WI38 (cell line): ENCODE results near the gene CLN5.

Experiments
- H3K4me3 ChIP-seq: 2 replicates; pipeline ENCODE4 v1.5.1; 2011; ENCODE audit warnings: low read depth, mild to moderate bottlenecking, control low read depth, low read length
- CTCF ChIP-seq: IDR thresholded peaks from 2 replicates; pipeline ENCODE4 v1.5.1; 2012; ENCODE audit warnings: low read depth, mild to moderate bottlenecking, control low read depth, low read length

The CLN5 gene

GRCh38 chr13:77047649-77048343 lies 55.9 kb downstream of the CLN5 start:
- H3K4me3 ChIP-seq, result no peak overlapping the region
- no peak for TF ChIP-seq CTCF

GRCh38 chr13:77048681-77049080 lies 56.8 kb downstream of the CLN5 start:
- no peak for TF ChIP-seq CTCF

GRCh38 chr13:77053192-77053591 lies 61.3 kb downstream of the CLN5 start:
- H3K4me3 ChIP-seq, result no peak overlapping the region
- no peak for TF ChIP-seq CTCF

More at GRCh38 chr13:77048681-77049080, 56.8 kb downstream of the CLN5 start:
- no peak overlapping the region for H3K4me3 ChIP-seq
